ENCODE measurements around the gene PRR11.

Gene PRR11

GRCh38 chr17:59238906-59239305, 83.4 kb downstream of the PRR11 start:
- DNase-seq (ENCODE audit: insufficient read length, low spot score), result no peak
- FAIRE-seq, result no peak
- TF ChIP-seq PAX5 (IDR thresholded peaks at IDR 0.05; ENCODE audit: insufficient read depth, low read length, severe bottlenecking) (no peak), POLR2A (IDR thresholded peaks at IDR 0.05; ENCODE audit: low read depth, low read length) (no peak), POLR2AphosphoS5 (IDR thresholded peaks at IDR 0.05; ENCODE audit: low read depth, low read length) (no peak), SPI1 (IDR thresholded peaks at IDR 0.05; ENCODE audit: low read depth, low read length) (no peak), POU2F2 (IDR thresholded peaks at IDR 0.05; ENCODE audit: low read depth, low read length) (no peak), TAF1 (IDR thresholded peaks at IDR 0.05; ENCODE audit: low read depth, low read length) (no peak)

GRCh38 chr17:59244081-59244480, 88.5 kb downstream of the PRR11 start:
- no peak for DNase-seq (ENCODE audit: insufficient read length, low spot score)
- FAIRE-seq, result no peak
- TF ChIP-seq PAX5 (IDR thresholded peaks at IDR 0.05; ENCODE audit: insufficient read depth, low read length, severe bottlenecking) (no peak), POLR2AphosphoS5 (IDR thresholded peaks at IDR 0.05; ENCODE audit: low read depth, low read length) (no peak), SPI1 (IDR thresholded peaks at IDR 0.05; ENCODE audit: low read depth, low read length) (no peak), POLR2A (IDR thresholded peaks at IDR 0.05; ENCODE audit: low read depth, low read length) (no peak), TAF1 (IDR thresholded peaks at IDR 0.05; ENCODE audit: low read depth, low read length) (no peak), POU2F2 (IDR thresholded peaks at IDR 0.05; ENCODE audit: low read depth, low read length) (no peak)

Measured in GM12891 (cell line).